ENCODE data around the gene ARL2BP. TPM values are rescaled to one million over a fixed set of nuclear protein-coding genes. Genes with fewer than 3 reads are reported as not detected.

The ARL2BP gene
- total and polyA plus RNA-seq, 10 of the 15 experiments (the other 5 are each of a cell fraction or from before 2014, with no cell fraction given), result 12.5 to 56.6 (median 29.7) TPM

DNA sequence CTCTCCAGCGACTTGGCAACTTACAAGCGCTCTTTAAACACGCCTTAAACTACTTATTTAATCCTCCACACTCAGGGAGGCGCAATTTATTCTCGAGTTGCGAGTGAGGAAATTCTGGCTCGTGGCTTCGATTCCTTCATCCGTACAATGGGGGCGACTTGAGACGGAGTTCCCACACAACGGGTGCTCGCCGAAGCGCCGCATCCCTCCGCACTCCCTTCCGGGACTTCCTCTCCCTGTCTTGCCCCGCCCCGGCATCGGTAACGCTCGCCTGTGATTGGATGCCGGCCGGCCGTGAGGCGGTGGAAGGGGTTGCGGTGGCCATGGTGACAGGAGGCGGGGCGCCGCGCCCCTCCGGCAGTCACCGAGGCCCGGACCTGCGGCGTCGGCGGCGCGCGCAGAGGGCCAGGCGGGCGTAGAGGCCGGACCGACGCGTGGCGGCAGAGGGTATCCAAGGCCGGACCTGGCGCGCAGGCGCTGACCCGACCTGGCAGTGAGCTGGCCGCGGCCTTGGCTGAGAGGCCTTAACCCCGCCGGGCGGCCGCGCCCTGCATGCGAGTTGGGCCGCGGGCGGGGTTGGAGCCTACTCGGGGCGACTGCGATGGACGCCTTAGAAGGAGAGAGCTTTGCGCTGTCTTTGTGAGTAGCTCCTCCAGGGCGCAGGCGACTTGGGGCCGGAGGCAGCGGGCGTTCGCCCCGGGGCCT is at the start of gene ARL2BP (continued):
- TF ChIP-seq, protein P1, sequence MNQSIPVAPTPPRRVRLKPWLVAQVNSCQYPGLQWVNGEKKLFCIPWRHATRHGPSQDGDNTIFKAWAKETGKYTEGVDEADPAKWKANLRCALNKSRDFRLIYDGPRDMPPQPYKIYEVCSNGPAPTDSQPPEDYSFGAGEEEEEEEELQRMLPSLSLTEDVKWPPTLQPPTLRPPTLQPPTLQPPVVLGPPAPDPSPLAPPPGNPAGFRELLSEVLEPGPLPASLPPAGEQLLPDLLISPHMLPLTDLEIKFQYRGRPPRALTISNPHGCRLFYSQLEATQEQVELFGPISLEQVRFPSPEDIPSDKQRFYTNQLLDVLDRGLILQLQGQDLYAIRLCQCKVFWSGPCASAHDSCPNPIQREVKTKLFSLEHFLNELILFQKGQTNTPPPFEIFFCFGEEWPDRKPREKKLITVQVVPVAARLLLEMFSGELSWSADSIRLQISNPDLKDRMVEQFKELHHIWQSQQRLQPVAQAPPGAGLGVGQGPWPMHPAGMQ (IDR thresholded peaks at IDR 0.05; ENCODE audit: borderline replicate concordance), result no peak
- TF ChIP-seq, protein P2, sequence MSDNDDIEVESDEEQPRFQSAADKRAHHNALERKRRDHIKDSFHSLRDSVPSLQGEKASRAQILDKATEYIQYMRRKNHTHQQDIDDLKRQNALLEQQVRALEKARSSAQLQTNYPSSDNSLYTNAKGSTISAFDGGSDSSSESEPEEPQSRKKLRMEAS (IDR thresholded peaks at IDR 0.05; ENCODE audit: low read depth, low read length), result peak; percentile 53; the same call in 1 of the 2 replicates
- TF ChIP-seq CBFB (IDR thresholded peaks at IDR 0.05; ENCODE audit: low read depth) (no peak; the same call in 1 of the 2 replicates), RELA (IDR thresholded peaks at IDR 0.05; ENCODE audit: borderline replicate concordance, partially characterized antibody) (peak; percentile 22), SIX5 (IDR thresholded peaks at IDR 0.05; ENCODE audit: low read depth, low read length, severe bottlenecking) (no peak), CREM (IDR thresholded peaks at IDR 0.05; ENCODE audit: low read depth) (peak; percentile 69), ESRRA (IDR thresholded peaks at IDR 0.05; ENCODE audit: low read length) (no peak), EP300 (IDR thresholded peaks at IDR 0.05; ENCODE audit: borderline replicate concordance in 1 of 2, control insufficient read depth in 1 of 2, low read depth in 2 of 2, low read length in 2 of 2) (no peak), ZBED1 (IDR thresholded peaks at IDR 0.05; ENCODE audit: borderline replicate concordance) (0 out of 2 replicates have a peak, but pooled peaks have one; percentile 9), CEBPB (IDR thresholded peaks at IDR 0.05; ENCODE audit: borderline replicate concordance in 1 of 2, low read depth in 2 of 2, low read length in 2 of 2) (no peak), CBX5 (IDR thresholded peaks at IDR 0.05; ENCODE audit: low read depth) (no peak)
- TF ChIP-seq, protein P3, sequence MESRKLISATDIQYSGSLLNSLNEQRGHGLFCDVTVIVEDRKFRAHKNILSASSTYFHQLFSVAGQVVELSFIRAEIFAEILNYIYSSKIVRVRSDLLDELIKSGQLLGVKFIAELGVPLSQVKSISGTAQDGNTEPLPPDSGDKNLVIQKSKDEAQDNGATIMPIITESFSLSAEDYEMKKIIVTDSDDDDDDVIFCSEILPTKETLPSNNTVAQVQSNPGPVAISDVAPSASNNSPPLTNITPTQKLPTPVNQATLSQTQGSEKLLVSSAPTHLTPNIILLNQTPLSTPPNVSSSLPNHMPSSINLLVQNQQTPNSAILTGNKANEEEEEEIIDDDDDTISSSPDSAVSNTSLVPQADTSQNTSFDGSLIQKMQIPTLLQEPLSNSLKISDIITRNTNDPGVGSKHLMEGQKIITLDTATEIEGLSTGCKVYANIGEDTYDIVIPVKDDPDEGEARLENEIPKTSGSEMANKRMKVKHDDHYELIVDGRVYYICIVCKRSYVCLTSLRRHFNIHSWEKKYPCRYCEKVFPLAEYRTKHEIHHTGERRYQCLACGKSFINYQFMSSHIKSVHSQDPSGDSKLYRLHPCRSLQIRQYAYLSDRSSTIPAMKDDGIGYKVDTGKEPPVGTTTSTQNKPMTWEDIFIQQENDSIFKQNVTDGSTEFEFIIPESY (IDR thresholded peaks at IDR 0.05), result no peak
- TF ChIP-seq, protein P4, sequence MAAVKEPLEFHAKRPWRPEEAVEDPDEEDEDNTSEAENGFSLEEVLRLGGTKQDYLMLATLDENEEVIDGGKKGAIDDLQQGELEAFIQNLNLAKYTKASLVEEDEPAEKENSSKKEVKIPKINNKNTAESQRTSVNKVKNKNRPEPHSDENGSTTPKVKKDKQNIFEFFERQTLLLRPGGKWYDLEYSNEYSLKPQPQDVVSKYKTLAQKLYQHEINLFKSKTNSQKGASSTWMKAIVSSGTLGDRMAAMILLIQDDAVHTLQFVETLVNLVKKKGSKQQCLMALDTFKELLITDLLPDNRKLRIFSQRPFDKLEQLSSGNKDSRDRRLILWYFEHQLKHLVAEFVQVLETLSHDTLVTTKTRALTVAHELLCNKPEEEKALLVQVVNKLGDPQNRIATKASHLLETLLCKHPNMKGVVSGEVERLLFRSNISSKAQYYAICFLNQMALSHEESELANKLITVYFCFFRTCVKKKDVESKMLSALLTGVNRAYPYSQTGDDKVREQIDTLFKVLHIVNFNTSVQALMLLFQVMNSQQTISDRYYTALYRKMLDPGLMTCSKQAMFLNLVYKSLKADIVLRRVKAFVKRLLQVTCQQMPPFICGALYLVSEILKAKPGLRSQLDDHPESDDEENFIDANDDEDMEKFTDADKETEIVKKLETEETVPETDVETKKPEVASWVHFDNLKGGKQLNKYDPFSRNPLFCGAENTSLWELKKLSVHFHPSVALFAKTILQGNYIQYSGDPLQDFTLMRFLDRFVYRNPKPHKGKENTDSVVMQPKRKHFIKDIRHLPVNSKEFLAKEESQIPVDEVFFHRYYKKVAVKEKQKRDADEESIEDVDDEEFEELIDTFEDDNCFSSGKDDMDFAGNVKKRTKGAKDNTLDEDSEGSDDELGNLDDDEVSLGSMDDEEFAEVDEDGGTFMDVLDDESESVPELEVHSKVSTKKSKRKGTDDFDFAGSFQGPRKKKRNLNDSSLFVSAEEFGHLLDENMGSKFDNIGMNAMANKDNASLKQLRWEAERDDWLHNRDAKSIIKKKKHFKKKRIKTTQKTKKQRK (IDR thresholded peaks at IDR 0.05; ENCODE audit: low read depth, low read length), result no peak
- TF ChIP-seq, protein P5, sequence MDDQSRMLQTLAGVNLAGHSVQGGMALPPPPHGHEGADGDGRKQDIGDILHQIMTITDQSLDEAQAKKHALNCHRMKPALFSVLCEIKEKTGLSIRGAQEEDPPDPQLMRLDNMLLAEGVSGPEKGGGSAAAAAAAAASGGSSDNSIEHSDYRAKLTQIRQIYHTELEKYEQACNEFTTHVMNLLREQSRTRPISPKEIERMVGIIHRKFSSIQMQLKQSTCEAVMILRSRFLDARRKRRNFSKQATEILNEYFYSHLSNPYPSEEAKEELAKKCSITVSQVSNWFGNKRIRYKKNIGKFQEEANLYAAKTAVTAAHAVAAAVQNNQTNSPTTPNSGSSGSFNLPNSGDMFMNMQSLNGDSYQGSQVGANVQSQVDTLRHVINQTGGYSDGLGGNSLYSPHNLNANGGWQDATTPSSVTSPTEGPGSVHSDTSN (IDR thresholded peaks at IDR 0.05; ENCODE audit: insufficient replicate concordance, low read depth, low read length), result peak; percentile 24
- TF ChIP-seq, protein P6, sequence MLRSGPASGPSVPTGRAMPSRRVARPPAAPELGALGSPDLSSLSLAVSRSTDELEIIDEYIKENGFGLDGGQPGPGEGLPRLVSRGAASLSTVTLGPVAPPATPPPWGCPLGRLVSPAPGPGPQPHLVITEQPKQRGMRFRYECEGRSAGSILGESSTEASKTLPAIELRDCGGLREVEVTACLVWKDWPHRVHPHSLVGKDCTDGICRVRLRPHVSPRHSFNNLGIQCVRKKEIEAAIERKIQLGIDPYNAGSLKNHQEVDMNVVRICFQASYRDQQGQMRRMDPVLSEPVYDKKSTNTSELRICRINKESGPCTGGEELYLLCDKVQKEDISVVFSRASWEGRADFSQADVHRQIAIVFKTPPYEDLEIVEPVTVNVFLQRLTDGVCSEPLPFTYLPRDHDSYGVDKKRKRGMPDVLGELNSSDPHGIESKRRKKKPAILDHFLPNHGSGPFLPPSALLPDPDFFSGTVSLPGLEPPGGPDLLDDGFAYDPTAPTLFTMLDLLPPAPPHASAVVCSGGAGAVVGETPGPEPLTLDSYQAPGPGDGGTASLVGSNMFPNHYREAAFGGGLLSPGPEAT (IDR thresholded peaks at IDR 0.05; ENCODE audit: low read depth), result no peak; the same call in 1 of the 2 replicates
